GM18507 (cell line): ENCODE measurements around the gene TMEM208.

Experiments used
- DNase-seq: peaks from one replicate; pipeline ENCODE4 v3.0.0; 2011; ENCODE audit warnings: low read depth; ENCODE audit not compliant: insufficient read length; ENCODE audit errors: extremely low spot score
- FAIRE-seq: peaks from 2 replicates; lab custom pipeline; 2011; peaks lifted over from hg19 to GRCh38; lab: Jason Lieb, UNC

Gene TMEM208

GRCh38 chr16:67246081-67246755 lies 19.3 kb downstream of the TMEM208 start:
- DNase-seq = no peak

GRCh38 chr16:67246756-67247191 lies 19.8 kb downstream of the TMEM208 start:
- DNase-seq (no peak), FAIRE-seq (no peak)

More at GRCh38 chr16:67246081-67246755, 19.3 kb downstream of the TMEM208 start:
- peak; percentile 67 for FAIRE-seq

GRCh38 chr16:67247192-67248072 lies 20.5 kb downstream of the TMEM208 start, which contains the start of gene FHOD1:
Gene FHOD1 (minus strand): TSS chr16:67247481. CDS start chr16:67247410, 71 bp downstream.
- FAIRE-seq = peak; percentile 96
- peak; percentile 93 for DNase-seq

- DNase-seq (no peak), FAIRE-seq (no peak)
Observed at GRCh38 chr16:67248073-67248400, 21.1 kb downstream of the TMEM208 start.

GRCh38 chr16:67248401-67249177 lies 21.7 kb downstream of the TMEM208 start, which contains the start of gene SLC9A5:
Gene SLC9A5 (plus strand): TSS chr16:67248979. CDS start chr16:67249015, 36 bp downstream.
- DNase-seq (peak; percentile 23), FAIRE-seq (no peak)

GRCh38 chr16:67249178-67250044 lies 22.5 kb downstream of the TMEM208 start:
- DNase-seq (no peak), FAIRE-seq (no peak)

- no peak for DNase-seq
- no peak for FAIRE-seq
Observed at GRCh38 chr16:67250045-67250327, 23.1 kb downstream of the TMEM208 start.

- DNase-seq (no peak), FAIRE-seq (no peak)
Observed at GRCh38 chr16:67252609-67253497, 25.9 kb downstream of the TMEM208 start.

- FAIRE-seq = no peak
Observed at GRCh38 chr16:67254801-67255552, 28.0 kb downstream of the TMEM208 start.

GRCh38 chr16:67255553-67256221 lies 28.8 kb downstream of the TMEM208 start:
- FAIRE-seq = no peak
- no peak for DNase-seq

More at GRCh38 chr16:67254801-67255552, 28.0 kb downstream of the TMEM208 start:
- DNase-seq = no peak

- no peak for DNase-seq
- no peak for FAIRE-seq
Observed at GRCh38 chr16:67256701-67257230, 29.8 kb downstream of the TMEM208 start.

- no peak for FAIRE-seq
- DNase-seq = no peak
Observed at GRCh38 chr16:67257486-67258160, 30.7 kb downstream of the TMEM208 start.

GRCh38 chr16:67258161-67258835 lies 31.4 kb downstream of the TMEM208 start:
- DNase-seq (no peak), FAIRE-seq (no peak)

GRCh38 chr16:67259705-67260104 lies 32.8 kb downstream of the TMEM208 start:
- no peak for FAIRE-seq
- no peak for DNase-seq

GRCh38 chr16:67260426-67261063 lies 33.6 kb downstream of the TMEM208 start:
- DNase-seq (no peak), FAIRE-seq (peak; percentile 73)
